Pancreas (tissue), 10 donors: Measurements from ENCODE around the gene UMPS. TPM values are rescaled to one million over a fixed set of nuclear protein-coding genes. Genes with fewer than 3 reads are reported as not detected.
A peak's percentile ranks its signal among the peaks of the same experiment; 100 is the strongest.

Source experiments
- ATAC-seq, 4 donors: fragments of 200-7000 bp; cut with Tn5 transposase; one replicate each; pipeline versions ENCODE4 v1.8.0 to v1.9.1; 2020; ENCODE audit warnings: mild to moderate bottlenecking in 4 of 4, moderate library complexity in 4 of 4
- DNase-seq, 6 donors: peaks; one replicate each; pipeline ENCODE4 v3.0.0-alpha.2; 2020
- FAIRE-seq: peaks from 2 replicates; lab custom pipeline; 2012; peaks lifted over from hg19 to GRCh38; lab: Jason Lieb, UNC
- H3K27ac ChIP-seq, 4 donors: fragments of 200-600 bp; sonication (generic); 1 replicate in 3 of 4; 2 replicates in 1 of 4; pipeline versions ENCODE4 v1.5.0 to v1.8.0; 2020
- H3K27me3 ChIP-seq, 4 donors: fragments of 200-600 bp; one replicate each; pipeline ENCODE4 v1.8.0; 2021
- H3K36me3 ChIP-seq, 3 donors: fragments of 200-600 bp; sonication (generic) in 1 of 3; one replicate each; pipeline versions ENCODE4 v1.5.0 to v1.8.0; 2020 to 2021
- H3K4me1 ChIP-seq, 3 donors: fragments of 200-600 bp; one replicate each; pipeline ENCODE4 v1.8.0; 2021
- H3K4me3 ChIP-seq, 4 donors: fragments of 200-600 bp; sonication (generic) in 2 of 4; one replicate each; pipeline versions ENCODE4 v1.5.0 to v1.8.0; 2020 to 2021
- H3K9me3 ChIP-seq, 4 donors: fragments of 200-600 bp; one replicate each; pipeline ENCODE4 v1.8.0; 2021
- CTCF ChIP-seq, 4 donors: fragments of 200-600 bp; sonication (generic) in 3 of 4; IDR thresholded peaks; one replicate each; pipeline versions ENCODE4 v1.5.0 to v1.8.0; 2021; ENCODE audit warnings: antibody characterized with exemption in 4 of 4
- WGBS, 2 donors: extraction: QIAGEN DNeasy Blood & Tissue Kit; methylation state at CpG; one replicate each; pipeline ENCODE4 v1.1.7; 2013; 5-methylcytosine and 5-hydroxymethylcytosine counted together
- intact Hi-C, 3 donors: fragments of 100-400 bp; cut with DNase I; formaldehyde crosslinking; loops; one replicate each; pipeline versions ENCODE4 v1.11.1 to v1.14.2; 2022
- polyA plus RNA-seq, 2 donors: library from polyadenylated mRNA; stranded (reverse); fragments of 200-250 nt; gene quantifications; one replicate each; pipeline ENCODE4 v1.2.3, GENCODE V29; 2013
- total RNA-seq, 6 donors: library from RNA; stranded (reverse); fragmentation: NEBNext Ultra II Directional in 4 of 6; extraction: Animal tissue kit (Norgen Biotek cat#: 25700) in 4 of 6; gene quantifications; one replicate each; pipeline versions ENCODE4 v1.2.1 to v1.2.4, GENCODE V29; 2021 to 2023
- donor health status: healthy with polysubstance abuse.
- donor health status: DM: no; HTN: no; CAD: no; lungs with moderate emphysema.
- donor health status: DM: no; HTN: no; CAD: no.
- donor health status: control.
- donor health status: control.
- donor health status: Bipolar disorder and iron deficiency.
- donor health status: DM: yes; HTN: yes; CAD: no.
- donor health status: DM: no; HTN: no; CAD: no.
- donor health status: DM: no; HTN: no; CAD: no.
- donor health status: DM: yes; HTN: yes; CAD: no.

The UMPS gene
- 10 to 100 TPM; 10.6 to 20.1 (median 14.6) TPM for total RNA-seq
- polyA plus RNA-seq = 10 to 100 TPM in 1 of 2 donors, 1 to 10 TPM in 1; 6.6 to 10.3 TPM

DNA sequence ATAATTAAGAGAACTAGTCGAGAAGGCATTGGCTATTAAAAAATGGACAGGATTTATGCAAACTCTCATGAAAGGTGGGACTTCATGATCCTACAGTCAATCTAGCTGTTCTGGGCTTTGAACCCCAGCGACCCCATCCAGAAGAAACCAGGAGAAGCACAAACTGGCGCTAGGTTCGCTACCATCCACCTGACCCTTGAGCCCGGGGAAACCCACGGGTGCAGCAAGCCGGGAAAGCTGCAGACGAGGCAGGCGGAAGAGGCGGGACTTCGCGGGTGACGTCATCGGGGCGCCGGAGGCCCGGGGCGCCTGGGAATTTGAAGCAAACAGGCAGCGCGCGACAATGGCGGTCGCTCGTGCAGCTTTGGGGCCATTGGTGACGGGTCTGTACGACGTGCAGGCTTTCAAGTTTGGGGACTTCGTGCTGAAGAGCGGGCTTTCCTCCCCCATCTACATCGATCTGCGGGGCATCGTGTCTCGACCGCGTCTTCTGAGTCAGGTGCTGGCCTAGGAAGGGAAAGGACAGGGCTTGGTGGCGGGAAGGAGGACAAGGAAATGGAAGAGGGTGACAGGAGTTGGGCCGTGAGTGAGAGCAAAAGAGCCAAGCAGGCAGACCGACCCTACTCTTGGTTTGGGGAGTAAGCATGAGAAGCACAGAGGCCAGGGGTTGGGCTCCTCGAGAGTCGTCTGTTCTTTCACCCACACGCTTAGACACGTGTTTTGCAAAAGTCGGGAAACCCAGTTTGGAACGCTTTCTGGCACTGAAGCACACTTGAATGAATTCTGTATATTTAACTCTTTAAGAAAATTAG lies at the start of gene UMPS:
TSS of gene UMPS (plus strand) at position 324 of the 812 bp plus-strand sequence. CDS start at position 344, 20 bp downstream.
- peak within 1 kb of the TSS; percentile 24 to 59 (median 56) for H3K27ac ChIP-seq
- WGBS, 2 donors = 0% methylated on average over 44 of the region's 44 CpGs

DNA sequence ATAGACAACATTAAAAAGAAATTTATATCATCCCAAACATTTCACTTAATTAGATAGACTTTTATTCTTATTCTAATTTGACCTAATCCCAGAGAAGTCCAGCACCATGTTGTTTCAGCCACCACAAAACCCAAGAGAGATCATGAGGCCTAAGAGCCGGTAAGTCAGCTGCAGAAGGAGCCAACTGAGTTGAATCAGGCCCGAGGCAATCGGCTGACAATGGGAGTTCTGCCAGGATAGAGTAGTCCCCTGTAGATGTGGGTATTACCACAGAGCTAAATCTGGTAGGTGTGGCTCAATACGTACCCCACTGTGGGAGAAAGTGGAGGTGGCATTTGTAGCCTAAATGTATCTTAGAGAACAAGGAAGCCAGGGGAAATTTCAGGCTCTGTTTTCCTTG lies 49.7 kb upstream of the UMPS start:
- Histone ChIP-seq H3K27me3 (no peaks in the 10 kb centered on the region), H3K4me3 (no peak overlapping the region), H3K9me3 (no peaks in the 10 kb centered on the region), H3K36me3 (peaks cover 0 to 11% (median 0%) of the 10 kb centered on the region in 3 donors), H3K4me1 (no peaks in the 10 kb centered on the region), H3K27ac (no peak overlapping the region)
- intact Hi-C loops = loop anchor here in 1 of 3 donors (10.0 kb wide), 1 partner anchor 116 kb away; no protein-coding TSS in a partner anchor
- FAIRE-seq (no peak), DNase-seq (no peak), ATAC-seq (no peak)
- 71 to 84% methylated on average over 4 of the region's 4 CpGs for WGBS, 2 donors
- no peak for TF ChIP-seq CTCF (IDR thresholded peaks at IDR 0.05)

More for the DNA sequence above, at the start of gene UMPS:
- peak; percentile 91 to 96 (median 94) for DNase-seq
- intact Hi-C loops = no loop called here
- ATAC-seq = peak; percentile 98 to 100 (median 100)
- Histone ChIP-seq H3K27me3 (no peaks in the 10 kb centered on the region), H3K9me3 (no peaks in the 10 kb centered on the region), H3K36me3 (no peaks in the 10 kb centered on the region), H3K4me1 (peaks cover 8 to 21% (median 13%) of the 10 kb centered on the region in 3 donors), H3K4me3 (peak within 1 kb of the TSS; percentile 50 to 74 (median 65))
- no peak for TF ChIP-seq CTCF (IDR thresholded peaks at IDR 0.05)
- no peak for FAIRE-seq

GRCh38 chr3:124682263-124682662 lies 48.0 kb upstream of the UMPS start:
- ATAC-seq (no peak), FAIRE-seq (no peak), DNase-seq (no peak)
- H3K36me3 ChIP-seq = peaks cover 0 to 4% (median 0%) of the 10 kb centered on the region in 3 donors
- H3K27ac ChIP-seq = no peak overlapping the region
- H3K27me3 ChIP-seq = no peaks in the 10 kb centered on the region
- H3K9me3 ChIP-seq = no peaks in the 10 kb centered on the region
- TF ChIP-seq CTCF (IDR thresholded peaks at IDR 0.05) = no peak
- WGBS, 2 donors = 89 to 95% methylated on average over 2 of the region's 2 CpGs
- H3K4me1 ChIP-seq = no peaks in the 10 kb centered on the region
- H3K4me3 ChIP-seq = no peak overlapping the region
- intact Hi-C loops = loop anchor here in 1 of 3 donors (10.0 kb wide), 1 partner anchor 117 kb away; no protein-coding TSS in a partner anchor

DNA sequence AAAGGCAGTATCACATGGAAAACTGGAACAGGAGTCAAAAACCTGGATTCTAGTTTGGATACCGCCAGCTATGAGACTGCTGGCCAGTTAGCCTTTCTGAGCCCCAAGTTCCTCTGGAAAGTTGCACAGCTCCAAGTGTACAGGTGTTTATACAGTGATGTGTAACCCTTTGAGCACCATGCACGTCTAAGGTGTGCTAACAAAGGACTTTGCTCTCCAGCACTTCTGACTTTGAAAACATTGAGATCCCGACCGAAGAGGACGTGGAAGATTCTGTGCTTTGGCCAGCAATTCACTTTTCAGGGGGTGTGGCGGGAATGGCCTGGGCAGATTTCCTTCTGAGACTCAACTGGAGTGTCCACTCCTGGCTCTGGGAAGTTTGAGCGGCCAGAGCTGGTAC lies 45.8 kb upstream of the UMPS start:
- no peaks in the 10 kb centered on the region for H3K9me3 ChIP-seq
- 76 to 82% methylated on average over 7 of the region's 7 CpGs for WGBS, 2 donors
- intact Hi-C loops = loop anchor here in 1 of 3 donors (10.0 kb wide), 1 partner anchor 120 kb away; no protein-coding TSS in a partner anchor
- H3K4me3 ChIP-seq = no peak overlapping the region
- ATAC-seq (no peak), DNase-seq (no peak), FAIRE-seq (no peak)
- no peak overlapping the region for H3K27ac ChIP-seq
- no peaks in the 10 kb centered on the region for H3K36me3 ChIP-seq
- peaks cover 0 to 3% (median 0%) of the 10 kb centered on the region in 3 donors for H3K4me1 ChIP-seq
- no peaks in the 10 kb centered on the region for H3K27me3 ChIP-seq
- TF ChIP-seq CTCF (IDR thresholded peaks at IDR 0.05) = no peak
